Gastroesophageal sphincter (tissue), 3 donors: ENCODE data around the gene TELO2.

Source experiments
- POLR2A ChIP-seq, 2 donors: fragments of 450-650 bp; IDR thresholded peaks; one replicate each; pipeline ENCODE4 v1.6.1; 2017; ENCODE audit warnings: antibody characterized with exemption in 2 of 2, mild to moderate bottlenecking in 2 of 2, moderate library complexity in 1 of 2
- TF ChIP-seq, protein P1 (sequence below), 4 experiments: fragments of 200-600 bp in 2 of 4; fragments of 450-650 bp in 2 of 4; sonication (generic) in 1 of 4; IDR thresholded peaks; one replicate each; pipeline ENCODE4 v1.5.1; 2017 to 2019; ENCODE audit warnings: antibody characterized with exemption in 4 of 4, mild to moderate bottlenecking in 2 of 4, moderate library complexity in 2 of 4

- TF ChIP-seq, protein P1, sequence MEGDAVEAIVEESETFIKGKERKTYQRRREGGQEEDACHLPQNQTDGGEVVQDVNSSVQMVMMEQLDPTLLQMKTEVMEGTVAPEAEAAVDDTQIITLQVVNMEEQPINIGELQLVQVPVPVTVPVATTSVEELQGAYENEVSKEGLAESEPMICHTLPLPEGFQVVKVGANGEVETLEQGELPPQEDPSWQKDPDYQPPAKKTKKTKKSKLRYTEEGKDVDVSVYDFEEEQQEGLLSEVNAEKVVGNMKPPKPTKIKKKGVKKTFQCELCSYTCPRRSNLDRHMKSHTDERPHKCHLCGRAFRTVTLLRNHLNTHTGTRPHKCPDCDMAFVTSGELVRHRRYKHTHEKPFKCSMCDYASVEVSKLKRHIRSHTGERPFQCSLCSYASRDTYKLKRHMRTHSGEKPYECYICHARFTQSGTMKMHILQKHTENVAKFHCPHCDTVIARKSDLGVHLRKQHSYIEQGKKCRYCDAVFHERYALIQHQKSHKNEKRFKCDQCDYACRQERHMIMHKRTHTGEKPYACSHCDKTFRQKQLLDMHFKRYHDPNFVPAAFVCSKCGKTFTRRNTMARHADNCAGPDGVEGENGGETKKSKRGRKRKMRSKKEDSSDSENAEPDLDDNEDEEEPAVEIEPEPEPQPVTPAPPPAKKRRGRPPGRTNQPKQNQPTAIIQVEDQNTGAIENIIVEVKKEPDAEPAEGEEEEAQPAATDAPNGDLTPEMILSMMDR (IDR thresholded peaks at IDR 0.05): no peak
- no peak for TF ChIP-seq POLR2A (IDR thresholded peaks at IDR 0.05)
Measured at GRCh38 chr16:1486551-1487390, 6.4 kb upstream of the TELO2 start.
